GM19043 (cell line): ENCODE results near the gene PCBP3.

Experiments
- ATAC-seq: cut with Tn5 transposase; IDR thresholded peaks from one replicate; pipeline ENCODE4 v1.9.1; 2021; ENCODE audit warnings: low read depth; ENCODE audit not compliant: unreplicated experiment

The PCBP3 gene

GRCh38 chr21:45853703-45854342 lies 210.3 kb downstream of the PCBP3 start:
- ATAC-seq = no peak

GRCh38 chr21:45854690-45855247 lies 211.2 kb downstream of the PCBP3 start:
- no peak for ATAC-seq

GRCh38 chr21:45855248-45855811 lies 211.8 kb downstream of the PCBP3 start:
- no peak for ATAC-seq

DNA sequence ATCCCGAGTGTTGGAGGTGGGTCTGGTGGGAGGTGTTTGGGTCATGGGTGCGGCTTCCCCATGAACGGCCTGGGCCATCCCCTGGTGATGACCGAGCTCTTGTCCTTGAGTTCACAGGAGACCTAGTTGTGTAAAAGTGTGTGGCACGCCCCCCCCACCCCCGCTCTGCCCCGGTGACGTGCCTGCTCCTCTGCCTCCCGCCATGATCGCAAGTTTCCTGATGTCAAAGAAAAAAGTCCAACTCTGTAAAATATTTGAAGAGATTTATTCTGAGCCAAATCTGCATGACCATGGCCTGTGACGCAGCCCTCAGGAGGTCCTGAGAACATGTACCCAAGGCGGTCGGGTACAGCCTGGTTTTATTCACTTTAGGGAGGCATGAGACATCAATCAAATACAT lies 212.9 kb downstream of the PCBP3 start:
- no peak for ATAC-seq

GRCh38 chr21:45856906-45857305 lies 213.4 kb downstream of the PCBP3 start:
- no peak for ATAC-seq

- no peak for ATAC-seq
These were observed 214.2 kb downstream of the PCBP3 start for GRCh38 chr21:45857761-45858160.

DNA sequence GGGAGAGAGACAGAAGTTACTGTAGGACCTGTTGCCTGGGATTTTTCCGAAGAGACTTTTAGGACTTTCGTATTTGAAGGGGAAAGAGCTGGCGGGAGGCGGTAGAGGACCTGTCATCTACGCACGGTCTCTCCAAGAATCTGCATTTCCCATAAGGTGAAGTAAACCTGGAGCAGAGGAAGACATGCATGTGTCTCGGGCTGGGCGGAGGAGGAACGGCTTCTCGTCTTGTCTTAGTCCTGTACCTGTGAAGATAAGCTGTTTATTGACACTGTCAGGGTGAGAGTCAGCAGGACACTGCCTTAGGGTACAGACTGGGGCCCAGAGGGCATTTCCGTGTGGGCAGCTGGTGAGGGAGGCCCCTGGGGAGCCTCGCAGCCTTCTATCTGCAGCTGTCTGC lies 214.7 kb downstream of the PCBP3 start:
- no peak for ATAC-seq

DNA sequence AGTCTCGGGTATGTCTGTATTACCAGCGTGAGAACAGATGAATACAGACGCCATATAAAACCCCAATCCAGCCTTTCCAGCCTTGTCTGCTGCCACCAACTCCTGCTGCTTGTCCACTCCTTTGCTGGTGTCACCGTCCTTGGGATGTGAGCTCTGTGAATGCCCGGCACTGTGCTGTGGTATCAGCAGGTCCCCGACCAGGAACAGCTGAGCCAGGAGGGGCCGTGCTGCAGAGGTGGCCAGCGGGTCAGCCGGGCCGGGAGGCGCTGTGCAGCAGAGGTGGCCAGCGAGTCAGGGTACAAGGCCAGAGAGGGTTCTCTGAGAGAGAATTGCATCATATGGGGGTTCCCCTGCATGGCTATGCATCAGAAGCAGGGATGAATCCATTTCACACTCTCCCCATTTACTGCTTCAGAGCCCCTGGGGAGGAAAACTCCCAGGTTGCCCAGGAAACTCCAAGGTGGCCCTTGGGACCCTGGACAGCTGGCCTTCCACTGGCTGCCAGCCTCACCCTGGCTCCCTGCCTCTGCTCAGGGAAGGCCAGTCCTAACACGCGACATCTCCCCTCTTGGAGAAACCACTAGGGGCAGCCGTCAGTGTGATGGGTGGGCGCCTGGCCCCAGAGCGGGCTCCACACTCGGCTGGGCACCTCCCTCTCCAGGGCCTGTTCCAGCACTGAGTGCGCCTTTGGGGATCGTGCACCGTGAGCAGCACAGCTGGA lies 215.7 kb downstream of the PCBP3 start:
- no peak for ATAC-seq

DNA sequence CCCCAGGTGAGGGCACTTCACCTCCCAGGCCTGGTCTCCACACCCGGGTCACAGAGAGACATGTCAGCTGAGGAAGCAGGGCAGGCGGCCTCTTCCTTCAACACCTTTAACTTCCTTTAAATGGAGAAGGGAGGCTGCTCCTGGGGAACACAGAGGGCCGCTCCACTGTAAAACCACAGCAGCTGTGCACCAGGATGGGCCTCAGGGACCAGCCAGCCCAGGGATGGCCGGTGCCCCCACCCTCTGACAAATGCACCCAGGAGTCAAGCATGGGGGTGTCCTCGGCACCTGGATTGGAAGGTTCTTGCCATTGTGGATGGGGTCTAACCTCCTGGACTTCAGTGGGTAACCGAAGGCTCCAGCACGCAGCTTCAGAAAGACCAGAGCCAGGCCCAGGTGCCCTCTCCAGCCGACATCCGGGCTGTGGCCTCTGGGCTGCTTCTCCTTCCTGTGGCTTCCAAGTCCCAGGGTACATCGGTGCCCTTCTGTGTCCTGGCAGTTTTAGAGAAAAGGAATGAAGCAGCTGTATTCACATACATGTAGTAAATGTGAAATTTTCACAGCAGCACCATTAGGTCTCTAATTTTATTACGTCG lies 216.3 kb downstream of the PCBP3 start:
- no peak for ATAC-seq

DNA sequence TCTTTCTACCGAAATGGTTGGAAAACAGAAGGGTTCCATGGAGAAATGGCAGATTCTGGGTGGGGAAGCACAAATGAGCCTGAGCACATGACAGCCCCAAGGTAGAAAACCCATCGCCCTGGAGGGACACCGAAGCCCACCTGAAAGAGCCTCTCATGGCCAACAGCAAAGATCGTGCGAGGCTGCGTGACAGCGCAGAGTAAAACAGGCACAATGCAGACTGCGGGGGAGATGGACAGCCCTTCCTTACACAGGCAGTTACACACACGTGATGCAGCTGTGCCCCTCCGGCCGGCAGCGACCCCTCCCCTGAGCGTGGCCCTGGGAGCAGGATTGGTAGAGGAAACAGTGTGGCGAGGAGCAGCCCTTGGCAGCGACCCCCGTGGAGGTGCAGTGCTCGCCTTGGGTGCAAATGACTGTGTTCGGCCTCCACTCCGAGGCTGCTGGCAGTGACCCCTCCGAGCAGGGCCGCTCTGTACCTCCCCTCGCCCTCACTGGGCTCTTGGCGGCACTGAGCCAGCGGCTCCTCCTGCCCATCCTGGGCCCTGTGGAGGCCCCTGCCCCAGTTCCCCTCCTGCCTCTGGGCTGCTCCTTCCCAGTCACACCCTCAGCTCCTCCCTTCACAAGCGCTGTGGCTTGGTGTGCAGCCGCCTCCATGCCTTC lies 217.1 kb downstream of the PCBP3 start:
- no peak for ATAC-seq

DNA sequence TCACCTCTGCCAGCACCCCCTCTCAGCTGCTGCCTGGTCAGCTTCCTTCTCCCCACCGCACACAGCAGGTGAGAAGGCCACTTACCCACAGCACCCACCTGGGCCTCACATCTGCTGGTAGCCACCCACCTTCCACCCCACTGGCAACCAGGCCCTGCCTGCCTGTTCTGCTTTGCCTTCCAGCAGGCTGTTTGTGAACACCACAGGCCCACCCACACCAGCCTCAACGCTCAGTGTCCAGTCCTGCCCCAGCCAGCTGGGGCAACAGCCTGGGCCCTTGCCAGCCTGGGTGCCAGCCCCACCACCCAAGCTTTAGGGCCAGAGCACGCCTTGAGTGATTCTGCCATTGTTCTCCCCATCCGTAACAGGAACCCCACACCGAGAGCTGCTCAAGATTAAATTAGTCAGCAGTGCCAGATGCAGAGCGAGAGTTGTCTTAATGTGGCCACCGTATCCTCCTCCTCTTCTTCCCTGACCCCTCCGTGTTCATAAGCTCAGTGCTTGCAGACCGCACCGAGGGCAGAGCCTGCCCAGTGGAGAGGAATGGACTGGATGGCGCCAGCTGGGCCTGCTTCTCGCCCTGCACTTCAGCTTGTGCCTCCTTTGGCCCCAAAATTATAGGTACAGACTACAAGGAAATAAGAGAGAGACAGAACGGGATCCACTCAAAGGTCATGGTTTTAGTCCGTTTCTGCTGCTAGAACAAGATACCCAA lies 217.8 kb downstream of the PCBP3 start:
- ATAC-seq = no peak

- ATAC-seq = no peak
These were observed 219.2 kb downstream of the PCBP3 start for GRCh38 chr21:45862543-45863207.

DNA sequence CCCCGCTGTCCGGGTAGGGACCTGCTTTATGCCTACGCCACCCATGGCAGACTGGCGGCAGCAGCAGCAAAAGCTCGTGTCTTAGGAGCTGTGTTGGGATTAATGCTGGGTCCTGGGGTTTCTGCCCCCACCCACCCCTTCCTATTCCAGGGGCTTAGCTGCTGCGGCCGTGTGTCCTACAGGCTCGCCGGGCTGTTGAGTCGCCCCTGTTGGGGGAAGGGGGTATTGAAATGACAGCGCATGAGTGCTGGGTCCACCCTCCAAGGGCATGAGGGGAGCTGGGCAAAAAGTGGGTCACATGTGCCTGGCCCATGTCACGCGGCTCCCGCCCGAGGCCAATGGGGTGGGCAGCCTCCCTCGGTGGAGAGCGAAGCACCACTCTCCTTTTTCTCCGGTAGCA lies 219.7 kb downstream of the PCBP3 start:
- no peak for ATAC-seq

DNA sequence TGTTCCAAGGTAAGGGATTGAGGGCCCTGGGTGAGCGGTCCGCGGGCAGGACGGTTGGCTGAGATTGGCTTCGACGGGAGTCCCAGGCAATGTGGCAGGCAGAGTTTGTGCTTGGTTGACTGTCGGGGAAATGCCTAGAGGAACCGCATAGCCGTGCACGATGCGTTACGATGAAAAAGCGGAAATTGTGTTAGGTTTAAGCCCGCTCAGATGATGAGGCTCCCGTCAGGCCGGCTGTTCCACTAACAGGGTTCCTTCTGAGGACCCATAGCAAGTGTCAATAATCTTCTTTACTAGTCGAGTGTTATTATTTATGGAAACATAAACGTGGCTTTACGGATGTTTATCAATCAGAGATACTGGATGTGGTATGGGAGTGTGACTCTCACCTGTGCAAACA lies 220.2 kb downstream of the PCBP3 start:
- ATAC-seq = no peak

DNA sequence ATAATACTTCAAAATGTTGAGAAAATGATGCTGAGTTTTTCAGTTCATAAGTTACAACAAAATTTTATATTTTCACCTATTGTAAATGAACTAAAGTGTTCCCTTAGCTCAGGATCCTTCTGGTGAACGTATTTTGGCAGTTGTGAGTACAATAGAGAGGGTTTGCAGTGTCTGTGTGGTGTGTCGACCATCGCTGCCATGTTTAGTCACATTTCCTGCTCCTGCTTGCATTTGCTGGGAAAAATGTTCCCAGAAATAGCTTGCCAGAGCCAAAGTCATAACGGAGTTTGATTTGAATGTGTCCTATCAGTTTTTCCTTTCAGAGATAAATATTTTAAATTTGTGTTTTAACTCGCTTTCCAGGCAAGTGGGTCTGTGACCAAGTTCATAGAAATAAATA lies 220.9 kb downstream of the PCBP3 start:
- ATAC-seq = no peak

DNA sequence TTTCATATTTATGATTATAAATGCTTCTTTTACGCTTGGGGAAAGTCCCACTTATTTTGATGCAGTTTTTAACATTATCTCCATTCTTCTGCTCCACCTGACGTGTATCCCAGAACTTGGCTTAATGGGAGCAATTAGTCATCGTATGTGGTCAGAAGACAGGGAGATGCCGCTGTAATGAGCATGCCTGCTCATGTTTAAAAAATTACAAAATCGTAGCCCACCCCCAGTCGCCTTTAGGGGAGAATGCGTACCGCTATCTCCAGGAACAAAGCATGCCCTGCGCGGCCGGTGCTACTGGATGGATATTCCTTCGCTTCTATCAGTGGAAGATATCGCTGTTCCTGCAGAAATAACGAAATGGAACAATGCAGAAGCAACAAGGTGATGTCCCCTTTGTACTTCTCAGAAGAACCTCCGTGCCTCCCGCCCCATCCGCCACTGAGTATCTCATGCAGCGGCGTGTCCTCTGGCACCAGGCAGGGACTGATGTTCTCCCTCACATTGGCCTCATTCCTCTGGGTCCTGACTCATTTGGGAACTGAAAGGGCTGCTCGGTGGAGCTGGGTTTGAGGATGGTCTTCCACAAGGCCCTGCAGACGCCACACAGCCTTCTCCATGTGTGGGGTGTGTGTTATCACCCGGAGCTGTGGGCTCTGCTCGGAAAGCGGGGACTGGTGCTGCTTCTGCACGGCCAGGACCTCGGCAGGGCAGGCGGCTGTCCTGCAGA lies 221.7 kb downstream of the PCBP3 start:
- ATAC-seq = no peak

DNA sequence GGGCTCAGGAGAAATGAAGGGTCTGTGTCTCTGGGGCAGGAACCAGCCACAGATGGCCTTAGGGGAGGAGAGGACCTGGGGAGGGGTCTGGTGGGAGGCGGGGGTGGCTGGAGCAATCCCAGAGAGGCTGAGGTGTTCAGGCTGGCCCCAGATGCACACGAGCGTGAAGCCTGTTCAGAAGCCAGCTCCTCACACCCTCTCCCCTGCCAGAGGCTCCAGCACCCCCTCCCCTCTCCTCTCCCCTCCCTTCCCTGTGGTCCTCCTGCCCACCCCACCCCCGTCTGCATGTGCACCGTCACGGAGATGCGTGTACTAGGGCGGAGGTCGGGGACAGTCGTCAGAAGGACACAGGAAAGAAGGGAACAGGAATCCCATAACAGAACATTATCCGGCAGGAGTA lies 223.0 kb downstream of the PCBP3 start:
- ATAC-seq = no peak

DNA sequence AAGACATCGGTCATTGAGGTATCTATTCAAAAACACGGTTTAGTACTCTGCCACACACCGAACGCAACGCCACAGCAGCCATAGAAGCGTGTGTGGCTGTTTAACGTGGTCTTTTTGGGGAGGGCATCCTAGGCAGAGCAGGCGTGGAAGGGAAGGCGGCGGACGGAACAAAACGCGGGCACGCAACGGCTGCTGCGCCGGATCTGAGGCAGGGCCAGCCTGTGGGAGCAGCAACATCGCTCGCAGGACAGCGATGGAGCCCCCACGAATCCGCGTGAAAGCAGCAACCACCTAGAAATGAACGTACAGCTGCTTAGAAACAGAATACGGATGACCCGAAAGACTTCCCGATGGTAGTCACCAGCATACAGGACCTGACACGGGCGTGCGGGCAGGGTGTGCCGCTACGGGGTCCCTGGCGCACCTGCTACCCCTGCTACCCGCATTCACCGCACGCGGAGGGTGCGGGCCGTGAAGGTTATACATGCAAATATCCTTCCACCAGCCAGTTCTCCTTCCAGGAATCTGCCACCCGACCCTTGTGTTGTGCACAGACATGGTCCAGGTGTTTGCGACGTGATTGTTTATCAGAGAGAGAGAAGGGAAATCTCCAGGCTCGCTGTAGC lies 223.6 kb downstream of the PCBP3 start:
- ATAC-seq = no peak

DNA sequence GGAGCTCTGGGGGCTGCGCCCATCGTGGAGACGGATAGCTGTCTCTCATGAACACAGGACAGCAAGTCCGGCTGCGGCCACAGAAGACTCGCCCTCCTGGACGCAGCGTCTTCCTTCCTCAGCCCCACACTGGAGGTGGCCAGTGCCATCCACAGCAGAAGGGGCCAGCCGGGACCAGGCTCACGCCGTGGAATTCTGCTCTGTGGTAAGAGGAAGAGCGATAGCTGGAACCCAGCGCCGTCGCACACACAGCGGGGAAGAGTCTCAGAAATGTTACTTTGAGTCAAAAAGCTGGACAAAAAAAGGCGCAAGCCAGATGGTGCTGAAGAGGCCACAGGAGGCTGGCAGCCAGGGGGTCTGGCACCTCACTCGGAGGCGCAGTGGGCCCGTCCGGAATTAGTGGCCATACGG lies 224.2 kb downstream of the PCBP3 start:
- ATAC-seq = no peak
